Measurements from ENCODE around the gene NRG4. TPM values are rescaled to one million over a fixed set of nuclear protein-coding genes. Genes with fewer than 3 reads are reported as not detected.
"Not testable (repeated sequence)": the region's sequence is repeated elsewhere in the genome, so short reads cannot be mapped to it uniquely, and the experiment has no call there.

Gene NRG4
- total RNA-seq, 1 donor: not detected

DNA sequence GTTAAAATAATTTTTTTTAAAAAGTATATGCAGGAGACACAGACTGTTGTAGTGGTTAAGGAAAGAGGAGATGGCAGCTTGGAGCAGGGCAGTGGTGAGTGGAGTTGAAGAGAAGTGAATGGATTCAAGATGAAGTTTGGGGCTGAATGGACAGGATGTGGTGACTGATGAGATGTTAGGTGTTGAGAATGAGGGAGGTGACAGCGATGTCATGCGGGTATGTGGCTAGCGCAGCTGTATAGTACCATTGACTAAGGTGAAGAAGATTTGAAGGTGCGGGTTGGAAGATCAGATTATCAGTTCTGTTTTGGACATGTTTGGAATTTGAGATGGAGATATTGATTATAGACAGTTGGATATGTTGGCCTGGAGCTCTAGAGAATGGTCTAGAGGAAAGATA, 88.5 kb downstream of the NRG4 start:
- DNase-seq (ENCODE audit: low read depth): no peak
- H3K4me3 ChIP-seq (ENCODE audit: low read depth, low read length): no peak overlapping the region
- TF ChIP-seq, protein P1, sequence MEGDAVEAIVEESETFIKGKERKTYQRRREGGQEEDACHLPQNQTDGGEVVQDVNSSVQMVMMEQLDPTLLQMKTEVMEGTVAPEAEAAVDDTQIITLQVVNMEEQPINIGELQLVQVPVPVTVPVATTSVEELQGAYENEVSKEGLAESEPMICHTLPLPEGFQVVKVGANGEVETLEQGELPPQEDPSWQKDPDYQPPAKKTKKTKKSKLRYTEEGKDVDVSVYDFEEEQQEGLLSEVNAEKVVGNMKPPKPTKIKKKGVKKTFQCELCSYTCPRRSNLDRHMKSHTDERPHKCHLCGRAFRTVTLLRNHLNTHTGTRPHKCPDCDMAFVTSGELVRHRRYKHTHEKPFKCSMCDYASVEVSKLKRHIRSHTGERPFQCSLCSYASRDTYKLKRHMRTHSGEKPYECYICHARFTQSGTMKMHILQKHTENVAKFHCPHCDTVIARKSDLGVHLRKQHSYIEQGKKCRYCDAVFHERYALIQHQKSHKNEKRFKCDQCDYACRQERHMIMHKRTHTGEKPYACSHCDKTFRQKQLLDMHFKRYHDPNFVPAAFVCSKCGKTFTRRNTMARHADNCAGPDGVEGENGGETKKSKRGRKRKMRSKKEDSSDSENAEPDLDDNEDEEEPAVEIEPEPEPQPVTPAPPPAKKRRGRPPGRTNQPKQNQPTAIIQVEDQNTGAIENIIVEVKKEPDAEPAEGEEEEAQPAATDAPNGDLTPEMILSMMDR (IDR thresholded peaks at IDR 0.05; ENCODE audit: insufficient read depth, low read length): no peak

DNA sequence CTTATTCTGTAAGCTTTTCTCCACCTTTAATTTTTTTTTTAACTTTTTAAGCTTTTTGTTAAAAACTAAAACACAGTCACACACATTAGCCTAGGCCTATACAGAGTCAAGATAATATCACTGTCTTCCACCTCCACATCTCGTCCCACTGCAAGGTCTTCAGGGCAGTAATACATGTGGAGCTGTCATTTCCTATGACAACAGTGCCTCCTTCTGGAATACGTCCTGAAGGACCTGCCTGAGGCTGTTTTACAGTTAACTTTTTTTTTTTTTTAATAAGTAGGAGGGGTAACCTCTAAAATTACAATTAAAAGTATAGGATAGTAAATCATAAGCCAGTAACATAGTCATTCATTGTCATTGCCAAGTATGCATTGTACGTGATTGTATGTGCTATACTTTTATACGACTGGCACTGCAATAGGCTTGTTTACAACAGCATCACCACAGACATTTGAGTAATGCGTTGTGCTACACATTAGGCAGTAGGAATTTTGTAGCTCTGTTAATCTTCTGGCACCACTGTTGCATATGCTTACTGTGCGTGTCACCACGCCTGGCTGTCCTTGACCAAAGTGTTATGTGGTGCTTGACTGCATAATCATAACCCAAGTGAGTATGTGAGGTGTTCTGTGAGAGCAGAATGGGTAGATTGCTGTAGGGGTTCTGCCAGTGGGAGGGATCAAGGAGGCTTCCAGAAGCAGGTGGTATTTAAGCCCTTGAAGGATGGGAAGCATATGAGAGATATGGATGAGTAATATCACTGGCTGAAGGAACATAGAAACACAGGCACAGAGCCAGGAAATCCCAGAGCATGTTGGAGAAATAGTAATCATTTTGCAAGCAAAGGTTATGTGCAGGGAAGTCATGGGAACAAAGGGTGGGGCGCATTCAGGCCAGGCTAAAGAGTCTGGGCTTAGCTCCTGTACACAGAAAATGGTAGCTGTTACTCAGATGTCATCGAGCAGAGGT, 90.2 kb downstream of the NRG4 start:
- H3K4me3 ChIP-seq (ENCODE audit: low read depth, low read length): no peak overlapping the region
- DNase-seq (ENCODE audit: low read depth): peak; percentile 89
- TF ChIP-seq, protein P1 (IDR thresholded peaks at IDR 0.05; ENCODE audit: insufficient read depth, low read length): peak; percentile 44

DNA sequence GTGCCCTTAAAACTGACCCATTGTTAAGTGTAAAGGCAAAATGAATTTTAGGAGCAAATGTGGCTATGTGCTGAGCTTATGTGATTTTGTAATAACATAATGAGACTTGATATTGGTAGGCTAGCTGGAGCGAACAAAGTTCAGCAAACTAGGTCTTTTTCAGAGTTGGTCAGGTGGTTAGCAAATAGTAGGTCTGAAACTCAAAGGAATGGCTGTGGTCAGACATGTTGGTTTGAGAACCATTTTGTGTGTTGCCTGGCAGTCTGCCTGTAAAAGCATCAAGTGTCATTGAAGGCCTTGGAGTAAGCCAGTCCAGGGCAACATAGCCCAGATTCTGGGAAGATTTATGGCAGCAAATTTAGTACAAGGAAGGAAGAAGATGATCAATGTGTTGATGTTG, 92.1 kb downstream of the NRG4 start:
- TF ChIP-seq, protein P1 (IDR thresholded peaks at IDR 0.05; ENCODE audit: insufficient read depth, low read length): no peak
- DNase-seq (ENCODE audit: low read depth): no peak
- H3K4me3 ChIP-seq (ENCODE audit: low read depth, low read length): no peak overlapping the region

DNA sequence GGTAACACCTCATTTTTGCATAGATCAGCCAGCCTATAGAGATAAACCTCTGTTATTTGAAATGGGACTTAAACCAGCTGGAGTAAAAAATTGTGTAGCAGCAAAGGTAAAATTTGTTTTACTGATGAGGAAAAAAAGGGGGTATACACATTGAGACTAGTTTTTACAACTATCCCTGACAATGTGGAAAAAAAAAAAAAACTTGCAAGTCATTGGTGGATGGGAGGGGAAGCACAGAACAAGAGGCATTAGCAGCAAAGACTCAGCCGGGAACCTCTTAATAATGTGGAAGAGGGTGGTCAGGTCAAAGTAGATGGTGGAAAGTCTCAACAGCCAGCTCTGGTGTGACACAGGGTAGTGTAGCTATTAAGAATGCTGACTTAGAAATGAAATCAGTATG, 94.1 kb downstream of the NRG4 start:
- H3K4me3 ChIP-seq (ENCODE audit: low read depth, low read length): no peak overlapping the region
- no peak for DNase-seq (ENCODE audit: low read depth)
- TF ChIP-seq, protein P1 (IDR thresholded peaks at IDR 0.05; ENCODE audit: insufficient read depth, low read length): no peak

DNA sequence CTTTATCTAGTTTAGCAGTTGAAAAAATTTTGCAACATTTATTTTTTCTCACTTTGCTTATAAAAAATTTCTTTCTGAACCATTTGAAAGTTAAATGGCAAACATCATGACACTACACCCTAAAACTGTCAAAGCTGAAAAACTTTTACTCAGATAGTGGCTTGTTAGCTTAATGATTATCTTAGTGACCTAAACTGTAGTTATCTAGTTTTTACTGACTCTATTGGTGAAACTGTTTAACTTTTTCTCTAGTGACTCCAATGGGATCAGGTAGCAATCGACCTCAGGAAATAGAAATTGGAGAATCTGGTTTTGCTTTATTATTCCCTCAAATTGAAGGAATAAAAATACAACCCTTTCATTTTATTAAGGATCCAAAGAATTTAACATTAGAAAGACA, 95.2 kb downstream of the NRG4 start:
- TF ChIP-seq, protein P1 (IDR thresholded peaks at IDR 0.05; ENCODE audit: insufficient read depth, low read length): no peak
- DNase-seq (ENCODE audit: low read depth): no peak
- no peak overlapping the region for H3K4me3 ChIP-seq (ENCODE audit: low read depth, low read length)

DNA sequence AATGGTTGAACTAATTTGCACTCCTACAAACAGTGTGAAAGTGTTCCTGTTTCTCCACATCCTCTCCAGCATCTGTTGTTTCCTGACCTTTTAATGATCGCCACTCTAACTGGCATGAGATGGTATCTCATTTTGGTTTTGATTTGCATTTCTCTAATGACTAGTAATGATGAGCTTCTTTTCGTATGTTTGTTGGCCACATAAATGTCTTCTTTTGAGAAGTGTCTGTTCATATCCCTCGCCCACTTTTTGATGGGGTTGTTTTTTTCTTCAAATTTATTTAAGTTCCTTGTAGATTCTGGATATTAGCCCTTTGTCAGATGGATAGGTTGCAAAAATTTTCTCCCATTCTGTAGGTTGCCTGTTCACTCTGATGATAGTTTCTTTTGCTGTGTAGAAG, 101.9 kb downstream of the NRG4 start:
- not testable (repeated sequence) for DNase-seq (ENCODE audit: low read depth)

DNA sequence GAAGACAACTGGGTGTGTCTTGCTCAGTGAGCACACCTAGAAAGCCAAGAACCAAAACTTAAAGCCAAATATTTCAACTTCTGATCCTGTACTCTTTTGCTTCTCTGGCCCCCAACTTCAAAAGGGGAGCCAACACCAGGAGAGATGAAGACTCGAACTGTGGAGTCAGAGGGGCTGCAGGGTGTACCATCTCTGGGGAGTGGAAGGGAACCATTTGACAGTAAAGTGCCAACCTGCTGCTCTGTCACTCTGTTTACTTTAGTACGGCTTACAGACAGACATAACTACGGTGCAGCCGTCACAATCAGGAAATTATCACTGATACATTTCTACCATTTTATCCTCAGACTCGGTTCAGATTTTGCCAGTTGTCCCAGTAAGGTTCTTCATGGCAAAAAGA, 107.0 kb downstream of the NRG4 start:
- TF ChIP-seq, protein P1 (IDR thresholded peaks at IDR 0.05; ENCODE audit: insufficient read depth, low read length): no peak
- H3K4me3 ChIP-seq (ENCODE audit: low read depth, low read length): peak overlapping the region; percentile 37
- DNase-seq (ENCODE audit: low read depth): no peak

More for the DNA sequence above, 101.9 kb downstream of the NRG4 start:
- H3K4me3 ChIP-seq (ENCODE audit: low read depth, low read length): not testable (repeated sequence)
